ELF-1 (cell line): ENCODE measurements around the gene SHMT2.

Source experiments
- DNase-seq: peaks from one replicate; pipeline ENCODE4 v3.0.0-alpha.2; 2016; ENCODE audit warnings: low read depth, low spot score

Gene SHMT2

GRCh38 chr12:57238854-57239554, 9.5 kb downstream of the SHMT2 start:
- DNase-seq, result peak; percentile 97

DNA sequence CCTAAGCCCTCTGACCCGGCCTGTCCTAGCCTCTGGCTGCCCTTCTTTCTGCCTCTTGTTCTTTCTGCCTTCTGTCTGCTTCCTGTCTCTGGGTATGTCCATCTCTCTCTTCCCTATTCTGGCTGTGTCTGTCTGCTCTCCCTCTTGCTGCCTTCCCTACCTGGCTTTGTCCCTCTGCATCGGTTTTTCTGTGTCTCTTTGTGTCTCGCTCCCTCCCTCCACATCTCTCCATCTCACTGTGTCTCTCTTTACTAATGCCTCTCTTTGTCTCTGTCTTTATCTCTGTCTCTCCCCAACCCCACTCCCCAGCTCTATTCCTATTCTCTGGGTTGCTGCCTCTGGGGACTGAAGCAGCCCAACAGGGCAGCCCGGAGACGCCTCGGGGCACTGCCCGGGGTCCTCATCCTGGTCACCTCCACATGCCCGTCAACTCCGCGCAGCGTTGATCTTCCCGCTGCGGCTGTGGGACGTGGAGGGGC, 10.1 kb downstream of the SHMT2 start:
- DNase-seq, result no peak

GRCh38 chr12:57240066-57240921, 10.8 kb downstream of the SHMT2 start:
- peak; percentile 64 for DNase-seq

GRCh38 chr12:57240926-57241401, 11.5 kb downstream of the SHMT2 start:
- peak; percentile 90 for DNase-seq

- DNase-seq, result no peak
These were observed 12.1 kb downstream of the SHMT2 start for GRCh38 chr12:57241402-57242310.

DNA sequence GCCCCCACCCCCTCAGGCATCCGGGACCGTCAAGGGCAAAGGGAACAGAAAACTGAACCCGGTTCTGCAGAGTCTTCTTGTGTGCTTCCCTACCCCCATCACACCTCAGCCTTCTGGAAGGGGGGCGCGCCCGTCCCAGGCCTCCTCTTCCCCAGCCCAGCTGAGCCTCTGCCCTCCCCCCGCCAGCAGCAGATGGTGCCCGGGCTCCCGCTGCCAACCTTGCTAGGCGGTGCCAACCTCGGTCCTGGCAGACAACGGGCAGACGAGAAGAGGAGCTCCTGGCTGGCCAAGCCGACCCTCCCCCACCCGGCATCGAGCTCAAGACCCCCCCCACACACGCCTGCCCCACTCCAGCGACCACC, 12.8 kb downstream of the SHMT2 start:
- no peak for DNase-seq

GRCh38 chr12:57242691-57243454, 13.4 kb downstream of the SHMT2 start:
- DNase-seq, result peak; percentile 94

DNA sequence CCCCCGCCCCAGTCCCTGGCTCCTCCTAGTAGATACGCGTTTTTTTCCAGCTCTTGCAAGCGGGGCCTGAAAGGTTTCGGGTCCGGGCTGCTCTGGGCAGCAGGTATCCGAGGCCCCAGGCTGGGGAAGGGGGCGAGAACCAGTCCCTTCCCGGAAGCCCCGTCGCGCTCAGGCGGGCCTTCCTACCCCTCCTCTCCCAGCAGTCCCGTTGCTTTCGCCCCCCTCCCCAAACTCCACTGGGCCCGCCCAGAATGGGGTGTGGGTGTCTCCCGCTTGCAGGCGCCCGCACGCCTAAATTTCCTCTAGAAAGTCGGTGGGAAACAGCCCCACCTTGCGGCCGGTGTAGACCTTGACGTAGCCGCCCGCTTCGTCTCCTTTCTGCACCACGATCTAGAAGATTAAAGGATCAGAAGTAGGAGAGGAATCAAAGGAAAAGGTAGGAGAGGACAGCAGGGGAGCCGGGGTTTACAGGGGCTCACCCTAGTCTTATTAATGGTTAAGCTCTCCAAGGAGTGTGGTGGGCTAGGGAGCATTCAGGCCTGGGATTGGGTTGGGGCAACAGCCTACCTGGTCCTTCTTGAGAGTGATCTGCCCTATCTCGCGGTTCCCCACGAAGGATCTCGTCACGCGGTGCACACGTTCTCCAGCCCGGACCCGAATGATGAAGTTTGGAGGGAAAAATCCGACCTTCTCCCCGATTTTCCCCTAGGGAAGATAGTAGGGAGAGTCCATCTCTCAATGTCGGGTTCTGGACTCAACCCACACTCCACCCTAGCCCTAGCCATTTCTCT, 14.2 kb downstream of the SHMT2 start:
- DNase-seq, result peak; percentile 92

- no peak for DNase-seq
These were observed 14.8 kb downstream of the SHMT2 start for GRCh38 chr12:57244312-57244696.

DNA sequence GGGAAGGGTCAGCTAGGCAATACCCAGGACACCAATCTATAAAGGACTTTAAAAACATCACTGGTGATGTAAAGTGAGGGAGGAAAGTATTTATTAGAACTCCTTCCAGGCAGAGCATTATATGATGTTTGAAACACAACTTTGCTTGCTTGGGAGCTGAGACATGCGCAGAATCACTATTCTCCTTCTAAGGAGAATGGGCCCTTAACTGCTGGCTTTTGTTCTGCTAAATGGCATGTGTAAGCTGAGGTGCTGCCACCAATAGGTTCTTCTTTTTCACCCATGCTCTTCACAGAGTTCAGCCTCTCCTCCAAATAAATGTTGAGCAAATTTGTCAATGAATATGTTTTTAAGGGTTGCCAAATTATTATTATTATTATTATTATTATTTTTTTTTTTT, 17.5 kb downstream of the SHMT2 start:
- DNase-seq, result no peak

GRCh38 chr12:57248934-57249742, 19.6 kb downstream of the SHMT2 start:
- no peak for DNase-seq

DNA sequence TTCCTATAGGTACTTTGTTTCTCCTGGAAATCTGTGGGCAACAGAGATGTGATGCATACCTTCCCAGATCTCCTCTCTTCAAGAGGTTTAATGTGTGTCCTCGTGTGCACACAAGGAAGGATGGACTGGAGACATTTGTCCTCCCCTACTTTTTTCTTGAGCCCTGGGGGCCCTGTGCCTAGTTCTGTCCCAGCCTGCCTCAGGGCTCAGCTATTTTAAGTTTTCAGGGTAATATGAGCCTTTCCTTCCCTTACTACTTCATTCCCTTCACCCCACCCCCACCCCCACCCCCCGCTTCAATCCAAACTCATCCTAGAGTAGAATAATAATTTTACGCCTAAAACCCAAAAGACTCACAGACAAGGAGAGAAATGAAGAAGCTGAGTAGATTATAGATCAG, 21.0 kb downstream of the SHMT2 start:
- no peak for DNase-seq

- DNase-seq, result no peak
These were observed 21.4 kb downstream of the SHMT2 start, which contains the start of gene STAC3 for GRCh38 chr12:57250956-57251355. Gene STAC3, minus strand, starts transcription at chr12:57251187. Its CDS starts 1,551 bp downstream, at chr12:57249636.

DNA sequence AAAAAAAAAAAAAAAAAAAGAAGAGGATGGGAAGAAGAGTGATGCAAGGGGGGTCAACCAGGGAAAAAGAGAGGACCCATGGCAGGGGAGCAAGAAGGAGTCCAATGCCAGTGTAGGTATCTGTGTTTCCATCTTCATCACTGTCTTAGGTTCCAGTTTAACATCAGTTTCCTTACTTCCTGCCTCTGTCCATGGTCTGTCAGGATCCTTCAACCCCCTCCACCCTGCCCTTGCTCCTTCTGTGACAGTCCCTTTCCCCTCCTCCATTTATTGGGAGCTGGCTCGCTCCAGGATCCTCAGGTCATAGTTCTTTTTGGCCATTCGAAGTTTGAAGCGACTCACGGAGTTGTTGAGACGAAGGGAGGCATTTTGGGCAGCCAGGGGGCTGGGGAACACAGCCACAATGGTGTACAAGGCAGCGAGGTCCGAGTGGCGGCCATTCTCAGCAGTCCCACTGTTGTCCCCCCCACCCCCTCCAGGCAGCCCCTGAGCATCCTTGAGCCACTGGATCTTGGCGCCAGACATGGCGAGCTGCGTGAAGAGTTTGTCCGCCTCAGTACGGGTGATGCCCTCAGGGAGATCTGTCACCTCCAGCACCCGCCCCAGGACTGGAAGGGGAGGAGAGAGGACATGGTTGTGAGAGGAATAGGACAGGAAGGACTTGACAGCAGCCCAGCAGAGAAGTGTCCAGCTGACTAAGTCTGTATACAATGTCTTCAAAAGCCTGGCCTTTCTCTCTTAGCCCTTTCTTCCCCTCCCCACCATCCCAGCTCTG, 25.2 kb downstream of the SHMT2 start:
- DNase-seq, result no peak

- no peak for DNase-seq
These were observed 26.4 kb downstream of the SHMT2 start for GRCh38 chr12:57255916-57256315.

GRCh38 chr12:57258977-57259970, 29.8 kb downstream of the SHMT2 start:
- DNase-seq, result no peak

- no peak for DNase-seq
These were observed 30.9 kb downstream of the SHMT2 start for GRCh38 chr12:57260366-57260765.
